Psoas muscle (tissue), 8 donors: ENCODE measurements around the gene TATDN3. TPM values are rescaled to one million over a fixed set of nuclear protein-coding genes. Genes with fewer than 3 reads are reported as not detected.
A peak's percentile ranks its signal among the peaks of the same experiment; 100 is the strongest.

Experiments
- ATAC-seq, 4 donors: fragments of 200-7000 bp; cut with Tn5 transposase; one replicate each; pipeline ENCODE4 v1.9.1; 2020; ENCODE audit warnings: moderate library complexity in 3 of 4, mild to moderate bottlenecking in 2 of 4
- DNase-seq, 2 donors: peaks; one replicate each; pipeline ENCODE4 v3.0.0-alpha.2; 2020
- H3K27ac ChIP-seq: fragments of 200-600 bp; one replicate; pipeline ENCODE4 v1.8.0; 2022
- H3K27me3 ChIP-seq, 3 donors: fragments of 200-600 bp in 1 of 3; one replicate each; pipeline versions ENCODE4 v1.6.1 to v1.8.0; 2013 to 2022; ENCODE audit warnings: low read length in 2 of 3, mild to moderate bottlenecking in 2 of 3, moderate library complexity in 1 of 3; ENCODE audit not compliant: insufficient read depth in 3 of 3
- H3K36me3 ChIP-seq, 2 donors: fragments of 200-600 bp in 1 of 2; one replicate each; pipeline versions ENCODE4 v1.6.1 to v1.8.0; 2013 to 2022; ENCODE audit warnings: low read depth in 1 of 2, mild to moderate bottlenecking in 1 of 2, moderate library complexity in 1 of 2; ENCODE audit not compliant: insufficient read depth in 1 of 2
- H3K4me1 ChIP-seq: fragments of 200-600 bp; one replicate; pipeline ENCODE4 v1.8.0; 2022
- H3K4me3 ChIP-seq: fragments of 200-600 bp; one replicate; pipeline ENCODE4 v1.8.0; 2022; ENCODE audit warnings: mild to moderate bottlenecking
- H3K9me3 ChIP-seq: fragments of 200-600 bp; one replicate; pipeline ENCODE4 v1.8.0; 2022
- CTCF ChIP-seq: fragments of 200-600 bp; IDR thresholded peaks from one replicate; pipeline ENCODE4 v1.8.0; 2022; ENCODE audit warnings: antibody characterized with exemption
- WGBS, 3 donors: extraction: QIAGEN DNeasy Blood & Tissue Kit; methylation state at CpG; one replicate each; pipeline versions ENCODE4 v1.1.6 to v1.1.7; 2013; 5-methylcytosine and 5-hydroxymethylcytosine counted together
- intact Hi-C, 2 donors: fragments of 100-400 bp; cut with DNase I; formaldehyde crosslinking; loops; one replicate each; pipeline versions ENCODE4 v1.11.0 to v1.14.2; 2022
- polyA plus RNA-seq, 3 donors: library from polyadenylated mRNA; stranded (reverse); fragments of 200-250 nt; gene quantifications; one replicate each; pipeline ENCODE4 v1.2.3, GENCODE V29; 2013
- total RNA-seq, 4 donors: library from RNA; stranded (reverse); fragmentation: NEBNext Ultra II Directional in 2 of 4; extraction: Animal tissue kit (Norgen Biotek cat#: 25700) in 2 of 4; gene quantifications; one replicate each; pipeline versions ENCODE4 v1.2.1 to v1.2.4, GENCODE V29; 2021 to 2023
- donor health status: healthy with polysubstance abuse.
- donor health status: DM: no; HTN: no; CAD: no; lungs with moderate emphysema.
- donor health status: Bipolar disorder and iron deficiency.
- donor health status: healthy.
- donor health status: DM: yes; HTN: yes; CAD: no.
- donor health status: DM: no; HTN: no; CAD: no.
- donor health status: DM: no; HTN: no; CAD: no.
- donor health status: DM: yes; HTN: yes; CAD: no.

The TATDN3 gene
- total and polyA plus RNA-seq, 7 donors, result 13.5 to 25.2 (median 21.4) TPM

DNA sequence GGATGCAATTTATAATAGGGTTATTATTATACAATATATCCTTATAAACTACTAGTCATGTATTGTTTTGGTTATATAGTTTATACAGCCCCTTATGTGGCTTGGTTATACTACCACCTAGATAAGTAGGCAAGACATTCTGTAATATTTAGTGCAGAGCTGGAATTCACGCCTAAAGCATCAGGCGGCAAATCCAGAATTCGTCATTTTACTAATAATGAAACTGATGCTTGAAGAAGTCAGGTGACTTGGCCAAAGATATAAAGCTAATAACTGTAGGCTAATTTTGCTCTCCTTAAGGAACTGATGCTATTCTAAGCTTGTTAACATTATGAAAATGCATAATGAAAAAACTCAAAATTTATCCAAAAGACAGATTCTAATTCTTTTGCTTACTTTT lies 10.9 kb upstream of the TATDN3 start:
- DNase-seq (no peak), ATAC-seq (no peak)
- WGBS, 3 donors, result 93 to 95% (median 93%) methylated on average over 3 of the region's 3 CpGs
- no peak overlapping the region for H3K4me3 ChIP-seq
- H3K36me3 ChIP-seq, result peaks cover 0 to 61% of the 10 kb centered on the region in 2 donors
- no peaks in the 10 kb centered on the region for H3K4me1 ChIP-seq
- H3K27ac ChIP-seq, result no peak overlapping the region
- no peaks in the 10 kb centered on the region for H3K9me3 ChIP-seq
- no peaks in the 10 kb centered on the region for H3K27me3 ChIP-seq
- no peak for TF ChIP-seq CTCF
- intact Hi-C loops, result loop anchor here in 1 of 2 donors (5.0 kb wide), 1 partner anchor 303 kb away; no protein-coding TSS in a partner anchor

GRCh38 chr1:212781225-212781624 lies 10.5 kb upstream of the TATDN3 start:
- WGBS, 3 donors, result 94 to 98% (median 95%) methylated on average over 2 of the region's 2 CpGs
- Histone ChIP-seq H3K4me1 (no peaks in the 10 kb centered on the region), H3K27ac (no peak overlapping the region), H3K9me3 (no peaks in the 10 kb centered on the region), H3K36me3 (peaks cover 0 to 66% of the 10 kb centered on the region in 2 donors), H3K27me3 (no peaks in the 10 kb centered on the region), H3K4me3 (no peak overlapping the region)
- intact Hi-C loops, result loop anchor here in 1 of 2 donors (5.0 kb wide), 1 partner anchor 304 kb away; no protein-coding TSS in a partner anchor
- ATAC-seq, result no peak
- DNase-seq, result no peak
- no peak for TF ChIP-seq CTCF

DNA sequence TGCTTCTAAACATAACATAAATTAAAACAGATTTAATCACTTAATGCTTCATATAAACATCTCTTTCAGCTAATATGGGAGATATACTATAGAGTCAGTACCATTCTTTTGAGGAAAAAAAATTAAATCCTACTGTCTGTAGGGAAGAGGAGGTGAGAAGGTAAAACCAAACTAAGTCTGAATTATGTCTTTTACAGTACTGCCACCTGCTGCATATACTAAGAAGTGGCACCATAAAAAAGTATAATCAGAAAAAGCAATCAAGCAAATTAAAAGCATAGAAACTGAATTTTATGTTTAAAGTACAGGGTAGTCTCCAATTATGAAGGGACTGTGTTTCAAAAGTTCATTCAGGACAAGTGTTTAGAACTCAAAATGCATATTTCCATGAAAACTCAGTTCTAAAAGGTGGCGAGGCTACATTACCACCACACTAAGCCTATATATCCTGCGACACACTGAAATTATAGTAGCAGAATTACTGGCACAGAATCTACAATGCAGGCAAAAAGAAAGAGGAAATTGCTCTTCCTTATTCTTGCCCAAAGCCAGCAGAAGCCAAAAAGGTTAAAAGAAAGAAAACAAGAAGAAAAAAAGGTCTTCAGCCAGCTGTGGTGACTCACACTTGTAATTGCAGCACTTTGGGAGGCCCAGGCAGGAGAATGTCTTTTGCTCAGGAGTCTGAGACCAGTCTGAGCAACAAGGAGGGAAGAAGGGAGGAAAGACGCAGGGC lies 9.1 kb upstream of the TATDN3 start:
- Histone ChIP-seq H3K4me3 (no peak overlapping the region), H3K27ac (no peak overlapping the region), H3K27me3 (no peaks in the 10 kb centered on the region), H3K36me3 (peaks cover 0 to 74% of the 10 kb centered on the region in 2 donors), H3K4me1 (no peaks in the 10 kb centered on the region), H3K9me3 (no peaks in the 10 kb centered on the region)
- peak; percentile 56 for TF ChIP-seq CTCF
- ATAC-seq (peak in 2 of 4 donors; percentile 27 to 63), DNase-seq (no peak)
- intact Hi-C loops, result loop anchor here in 1 of 2 donors (2.0 to 5.0 kb wide), 2 partner anchors 118 to 305 kb away; no protein-coding TSS in a partner anchor
- 91 to 94% (median 94%) methylated on average over 3 of the region's 3 CpGs for WGBS, 3 donors

DNA sequence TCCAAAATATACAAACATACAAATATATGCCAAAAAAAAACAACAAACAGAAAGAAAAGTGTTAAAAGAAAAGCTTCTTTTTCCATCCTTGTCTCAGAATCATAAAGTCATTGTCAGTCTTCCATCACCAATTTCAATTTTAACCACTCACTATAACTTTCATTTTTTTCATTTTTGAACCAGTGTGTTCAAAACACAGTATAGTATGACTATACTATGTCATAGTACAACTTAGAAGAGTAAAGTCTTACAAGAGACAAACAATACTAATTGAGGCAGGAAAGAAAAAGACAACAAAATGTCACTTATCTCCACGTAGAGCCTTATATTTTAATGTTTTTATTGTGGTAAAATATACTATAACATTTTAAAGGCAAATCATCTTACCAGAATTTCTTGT lies 7.7 kb upstream of the TATDN3 start:
- Histone ChIP-seq H3K27me3 (no peaks in the 10 kb centered on the region), H3K9me3 (no peaks in the 10 kb centered on the region), H3K36me3 (peaks cover 0 to 69% of the 10 kb centered on the region in 2 donors), H3K27ac (no peak overlapping the region), H3K4me1 (no peaks in the 10 kb centered on the region), H3K4me3 (no peak overlapping the region)
- WGBS, 3 donors, result 76 to 86% (median 85%) methylated on average over 1 of the region's 1 CpG
- intact Hi-C loops, result loop anchor here in 1 of 2 donors (2.0 to 5.0 kb wide), 2 partner anchors 119 to 307 kb away; no protein-coding TSS in a partner anchor
- TF ChIP-seq CTCF, result no peak
- ATAC-seq, result no peak
- no peak for DNase-seq
